ENCODE data around the gene ZNF474.

ZNF474 gene

GRCh38 chr5:122162100-122162638 is 32.8 kb downstream of the ZNF474 start:
- no peak overlapping the region for H3K9ac ChIP-seq (ENCODE audit: low read depth, low read length)
- H3K9me3 ChIP-seq (ENCODE audit: control insufficient read depth, insufficient read depth, low read length): no peaks in the 10 kb centered on the region
- H3K27me3 ChIP-seq (ENCODE audit: control insufficient read depth, insufficient read depth, low read length): no peaks in the 10 kb centered on the region
- H3K4me1 ChIP-seq (ENCODE audit: control insufficient read depth, insufficient read depth, low read length): peaks cover 5% of the 10 kb centered on the region
- H3K36me3 ChIP-seq (ENCODE audit: control insufficient read depth, insufficient read depth, low read length): no peaks in the 10 kb centered on the region
- H3K4me3 ChIP-seq (ENCODE audit: low read depth, low read length): no peak overlapping the region

- H3K9ac ChIP-seq (ENCODE audit: low read depth, low read length): no peak overlapping the region
- no peak overlapping the region for H3K4me3 ChIP-seq (ENCODE audit: low read depth, low read length)
- no peaks in the 10 kb centered on the region for H3K9me3 ChIP-seq (ENCODE audit: control insufficient read depth, insufficient read depth, low read length)
- no peaks in the 10 kb centered on the region for H3K36me3 ChIP-seq (ENCODE audit: control insufficient read depth, insufficient read depth, low read length)
- no peaks in the 10 kb centered on the region for H3K27me3 ChIP-seq (ENCODE audit: control insufficient read depth, insufficient read depth, low read length)
- H3K4me1 ChIP-seq (ENCODE audit: control insufficient read depth, insufficient read depth, low read length): peaks cover 5% of the 10 kb centered on the region
Measured at GRCh38 chr5:122163121-122164069, 34.0 kb downstream of the ZNF474 start.

DNA sequence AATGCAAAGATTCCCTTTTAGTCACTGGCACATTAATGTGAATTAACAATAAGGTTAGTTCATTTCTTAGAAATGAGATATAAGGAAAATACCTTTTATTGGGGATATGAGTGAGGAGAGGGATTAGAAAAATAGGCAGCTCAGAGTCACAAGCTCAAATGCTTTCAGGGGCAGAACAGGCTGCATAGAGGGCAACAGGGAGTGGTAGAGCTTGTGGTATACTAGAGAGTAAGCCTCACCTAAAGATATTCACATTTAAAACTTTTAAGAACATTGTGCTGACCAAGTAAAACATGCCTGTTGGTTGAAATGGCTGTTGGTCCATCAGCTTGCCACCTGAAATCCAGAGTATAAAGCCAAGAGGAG is 34.7 kb downstream of the ZNF474 start:
- H3K4me3 ChIP-seq (ENCODE audit: low read depth, low read length): no peak overlapping the region
- no peaks in the 10 kb centered on the region for H3K27me3 ChIP-seq (ENCODE audit: control insufficient read depth, insufficient read depth, low read length)
- no peaks in the 10 kb centered on the region for H3K9me3 ChIP-seq (ENCODE audit: control insufficient read depth, insufficient read depth, low read length)
- no peaks in the 10 kb centered on the region for H3K36me3 ChIP-seq (ENCODE audit: control insufficient read depth, insufficient read depth, low read length)
- no peak overlapping the region for H3K9ac ChIP-seq (ENCODE audit: low read depth, low read length)
- H3K4me1 ChIP-seq (ENCODE audit: control insufficient read depth, insufficient read depth, low read length): peaks cover 5% of the 10 kb centered on the region

DNA sequence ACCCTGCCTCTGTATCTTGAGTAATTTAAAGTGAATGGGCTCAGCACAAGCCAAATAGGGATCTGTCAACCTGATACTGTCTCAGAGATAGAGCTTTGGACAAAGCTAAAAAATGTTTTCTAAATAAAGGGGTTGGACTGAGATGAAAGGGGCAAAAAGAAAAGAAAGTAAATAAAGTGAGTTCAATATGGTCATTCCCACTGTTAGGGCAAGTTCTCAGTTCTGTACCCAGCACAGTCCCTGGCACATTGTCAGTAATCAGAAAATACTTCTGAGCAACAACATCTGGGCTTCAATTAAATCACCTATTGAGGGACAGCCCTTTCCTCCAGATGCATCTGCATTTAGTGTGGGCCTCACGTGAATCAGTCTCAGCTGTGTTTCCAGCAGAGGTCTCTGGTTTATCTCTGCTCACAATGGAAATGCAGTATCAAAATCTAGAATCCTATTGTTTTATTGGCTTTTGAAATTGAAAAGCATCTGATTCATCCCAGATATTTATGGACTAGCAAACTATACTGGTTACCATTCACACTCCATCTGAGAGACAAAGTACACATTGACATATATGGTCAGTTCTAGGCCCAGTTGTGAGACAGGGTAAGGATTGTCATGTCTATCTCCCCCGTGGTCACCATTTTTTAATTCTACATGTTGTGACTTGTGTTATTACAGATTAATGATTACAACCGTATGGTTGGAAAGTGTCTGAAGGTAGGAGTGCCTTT is 35.6 kb downstream of the ZNF474 start:
- H3K9me3 ChIP-seq (ENCODE audit: control insufficient read depth, insufficient read depth, low read length): no peaks in the 10 kb centered on the region
- H3K4me3 ChIP-seq (ENCODE audit: low read depth, low read length): no peak overlapping the region
- no peaks in the 10 kb centered on the region for H3K27me3 ChIP-seq (ENCODE audit: control insufficient read depth, insufficient read depth, low read length)
- peaks cover 5% of the 10 kb centered on the region for H3K4me1 ChIP-seq (ENCODE audit: control insufficient read depth, insufficient read depth, low read length)
- H3K36me3 ChIP-seq (ENCODE audit: control insufficient read depth, insufficient read depth, low read length): no peaks in the 10 kb centered on the region
- no peak overlapping the region for H3K9ac ChIP-seq (ENCODE audit: low read depth, low read length)

DNA sequence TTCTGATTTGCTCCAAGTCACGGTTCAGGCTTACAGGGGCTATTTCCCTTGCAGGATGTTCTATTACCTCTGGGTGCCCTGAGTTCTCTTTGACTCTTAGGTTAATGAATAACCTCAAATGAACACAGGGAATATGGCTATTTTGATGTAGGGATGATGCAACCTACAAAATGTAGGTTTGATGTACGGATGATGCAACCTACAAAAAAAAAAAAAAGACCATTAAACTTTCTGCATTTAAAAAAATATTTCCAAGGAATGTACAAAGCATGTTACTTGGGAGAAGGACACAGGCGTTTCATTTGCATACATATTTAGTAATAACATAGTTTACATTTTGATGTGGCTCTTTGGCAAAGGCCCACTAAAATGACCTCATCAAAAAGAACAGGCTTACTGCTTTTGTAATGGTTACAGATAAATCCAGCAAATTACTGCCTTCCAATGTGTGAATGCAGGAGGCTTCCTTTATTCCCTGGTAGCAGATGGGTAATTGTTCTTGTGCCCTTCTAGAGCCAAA is 36.3 kb downstream of the ZNF474 start:
- Histone ChIP-seq H3K27me3 (ENCODE audit: control insufficient read depth, insufficient read depth, low read length) (no peaks in the 10 kb centered on the region), H3K4me1 (ENCODE audit: control insufficient read depth, insufficient read depth, low read length) (peaks cover 9% of the 10 kb centered on the region), H3K9ac (ENCODE audit: low read depth, low read length) (no peak overlapping the region), H3K36me3 (ENCODE audit: control insufficient read depth, insufficient read depth, low read length) (no peaks in the 10 kb centered on the region), H3K9me3 (ENCODE audit: control insufficient read depth, insufficient read depth, low read length) (no peaks in the 10 kb centered on the region), H3K4me3 (ENCODE audit: low read depth, low read length) (no peak overlapping the region)

- Histone ChIP-seq H3K4me3 (ENCODE audit: low read depth, low read length) (no peak overlapping the region), H3K27me3 (ENCODE audit: control insufficient read depth, insufficient read depth, low read length) (no peaks in the 10 kb centered on the region), H3K36me3 (ENCODE audit: control insufficient read depth, insufficient read depth, low read length) (no peaks in the 10 kb centered on the region)
Measured at GRCh38 chr5:122169350-122170103, 40.2 kb downstream of the ZNF474 start.

GRCh38 chr5:122170620-122171019 is 41.3 kb downstream of the ZNF474 start:
- Histone ChIP-seq H3K4me3 (ENCODE audit: low read depth, low read length) (no peak overlapping the region), H3K9me3 (ENCODE audit: control insufficient read depth, insufficient read depth, low read length) (no peaks in the 10 kb centered on the region), H3K4me1 (ENCODE audit: control insufficient read depth, insufficient read depth, low read length) (peaks cover 4% of the 10 kb centered on the region), H3K36me3 (ENCODE audit: control insufficient read depth, insufficient read depth, low read length) (no peaks in the 10 kb centered on the region), H3K27me3 (ENCODE audit: control insufficient read depth, insufficient read depth, low read length) (no peaks in the 10 kb centered on the region), H3K9ac (ENCODE audit: low read depth, low read length) (no peak overlapping the region)

More at GRCh38 chr5:122169350-122170103, 40.2 kb downstream of the ZNF474 start:
- Histone ChIP-seq H3K4me1 (ENCODE audit: control insufficient read depth, insufficient read depth, low read length) (peaks cover 4% of the 10 kb centered on the region), H3K9me3 (ENCODE audit: control insufficient read depth, insufficient read depth, low read length) (no peaks in the 10 kb centered on the region), H3K9ac (ENCODE audit: low read depth, low read length) (no peak overlapping the region)

DNA sequence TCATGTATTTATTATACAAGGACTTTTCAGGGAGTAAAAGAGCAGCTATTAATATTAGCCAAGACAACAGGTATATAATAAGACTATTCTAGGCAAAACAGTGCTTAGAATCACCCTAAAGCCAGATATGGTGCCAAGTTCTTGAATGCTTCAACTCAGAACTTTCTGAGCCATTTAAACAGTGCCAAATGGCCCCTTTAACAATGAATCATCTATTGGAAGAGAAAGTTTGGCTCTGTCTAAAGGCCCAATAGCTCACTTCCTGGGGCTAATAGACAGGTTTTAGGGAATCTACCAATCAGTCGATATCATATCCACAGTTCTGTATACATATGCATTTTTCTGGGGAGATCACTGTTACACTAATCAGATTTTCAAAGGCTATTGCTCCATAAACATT is 42.9 kb downstream of the ZNF474 start:
- H3K27me3 ChIP-seq (ENCODE audit: control insufficient read depth, insufficient read depth, low read length): no peaks in the 10 kb centered on the region
- no peaks in the 10 kb centered on the region for H3K9me3 ChIP-seq (ENCODE audit: control insufficient read depth, insufficient read depth, low read length)
- no peak overlapping the region for H3K9ac ChIP-seq (ENCODE audit: low read depth, low read length)
- no peak overlapping the region for H3K4me3 ChIP-seq (ENCODE audit: low read depth, low read length)
- peaks cover 4% of the 10 kb centered on the region for H3K4me1 ChIP-seq (ENCODE audit: control insufficient read depth, insufficient read depth, low read length)
- no peaks in the 10 kb centered on the region for H3K36me3 ChIP-seq (ENCODE audit: control insufficient read depth, insufficient read depth, low read length)

DNA sequence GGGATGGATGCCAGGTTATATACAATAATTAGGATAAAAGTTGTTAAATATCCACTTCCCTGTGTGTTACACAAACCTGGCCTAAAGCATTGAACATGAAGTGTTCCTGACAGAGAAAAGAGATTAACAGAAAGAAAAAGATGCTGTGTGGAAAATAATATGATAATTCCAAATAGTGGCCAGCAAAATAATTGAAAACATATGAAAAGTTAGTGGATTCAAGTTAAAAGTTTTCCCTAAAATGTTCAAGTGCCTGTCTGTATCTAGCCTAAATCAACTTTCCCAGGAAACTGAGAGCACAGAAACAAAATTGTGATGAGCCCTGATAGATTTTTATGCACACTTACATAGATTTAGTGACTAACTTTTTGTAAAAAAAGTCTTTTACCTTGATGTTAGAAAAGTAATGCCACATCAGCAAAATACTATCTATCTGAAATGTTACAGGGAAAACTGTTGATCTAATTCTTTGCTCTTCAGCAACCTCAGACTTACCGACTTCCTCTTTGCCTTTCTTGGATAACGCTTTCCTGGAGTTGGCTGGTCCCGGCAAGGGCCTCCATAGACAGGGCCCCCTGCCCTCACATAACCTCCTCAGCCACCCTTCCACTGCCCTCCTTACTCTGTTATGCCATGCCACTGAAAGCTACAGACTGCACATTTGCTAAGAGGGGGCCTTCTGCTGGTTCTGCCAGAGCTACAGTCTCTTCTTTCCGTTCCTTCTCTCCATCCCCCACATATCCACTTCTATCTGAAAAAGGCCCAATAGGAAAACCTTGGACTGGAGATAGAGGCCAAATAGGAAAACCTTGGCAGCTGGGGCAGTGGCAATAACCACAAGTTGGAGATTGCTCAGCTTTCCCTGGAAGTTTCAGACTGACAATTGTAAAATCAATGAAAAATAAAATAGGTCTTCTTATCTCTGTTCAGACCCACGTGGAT is 44.4 kb downstream of the ZNF474 start:
- Histone ChIP-seq H3K9me3 (ENCODE audit: control insufficient read depth, insufficient read depth, low read length) (no peaks in the 10 kb centered on the region), H3K4me3 (ENCODE audit: low read depth, low read length) (no peak overlapping the region), H3K4me1 (ENCODE audit: control insufficient read depth, insufficient read depth, low read length) (peaks cover 4% of the 10 kb centered on the region), H3K27me3 (ENCODE audit: control insufficient read depth, insufficient read depth, low read length) (no peaks in the 10 kb centered on the region), H3K9ac (ENCODE audit: low read depth, low read length) (no peak overlapping the region), H3K36me3 (ENCODE audit: control insufficient read depth, insufficient read depth, low read length) (no peaks in the 10 kb centered on the region)

DNA sequence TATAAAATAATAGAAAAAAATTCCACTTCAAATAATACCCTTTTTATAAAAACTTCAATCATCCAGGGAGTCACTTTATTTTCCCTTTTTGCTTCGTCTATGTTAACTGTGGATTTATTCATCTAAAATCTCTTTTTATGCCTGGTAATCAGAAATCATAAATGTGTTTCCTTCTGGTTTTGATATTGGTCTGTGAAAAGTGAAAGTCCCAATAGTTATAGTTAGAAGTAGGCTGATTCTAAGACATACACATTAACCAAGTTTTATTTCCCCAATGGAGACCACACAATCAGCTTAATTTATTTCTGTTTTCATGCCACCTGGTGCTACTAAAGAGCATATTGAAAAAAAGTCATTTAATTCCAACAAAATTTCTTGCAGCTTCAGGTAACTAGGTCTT is 45.7 kb downstream of the ZNF474 start:
- no peaks in the 10 kb centered on the region for H3K9me3 ChIP-seq (ENCODE audit: control insufficient read depth, insufficient read depth, low read length)
- H3K4me1 ChIP-seq (ENCODE audit: control insufficient read depth, insufficient read depth, low read length): peaks cover 4% of the 10 kb centered on the region
- no peak overlapping the region for H3K9ac ChIP-seq (ENCODE audit: low read depth, low read length)
- H3K36me3 ChIP-seq (ENCODE audit: control insufficient read depth, insufficient read depth, low read length): no peaks in the 10 kb centered on the region
- H3K27me3 ChIP-seq (ENCODE audit: control insufficient read depth, insufficient read depth, low read length): no peaks in the 10 kb centered on the region
- no peak overlapping the region for H3K4me3 ChIP-seq (ENCODE audit: low read depth, low read length)

All from iPS-15b (cell line).